ENCODE data around the gene CYP46A1.
A peak's percentile ranks its signal among the peaks of the same experiment; 100 is the strongest.

CYP46A1 gene

DNA sequence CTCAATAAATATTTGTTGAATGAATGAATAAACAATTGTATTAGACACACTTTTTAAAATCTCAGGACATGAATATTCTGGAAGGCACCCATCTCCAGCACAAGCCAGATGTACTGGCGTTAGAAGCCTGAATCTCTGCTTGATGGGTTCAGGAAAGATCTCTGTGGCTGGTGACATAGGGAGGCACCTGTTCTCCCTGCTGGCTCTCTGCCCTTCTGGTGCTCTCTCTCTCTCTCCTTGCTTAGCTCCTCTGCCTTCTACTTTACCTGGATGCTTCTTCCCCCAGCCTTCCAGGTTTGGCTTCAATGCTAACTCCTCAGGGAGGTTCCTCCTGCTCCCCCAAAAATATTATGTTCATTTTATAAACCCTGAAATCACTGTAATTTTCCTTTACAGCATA is 1.5 kb downstream of the CYP46A1 start:
- Mint-ChIP-seq H3K36me3 (ENCODE audit: low read depth) (no peaks in the 10 kb centered on the region), H3K27me3 (ENCODE audit: low read depth) (peaks cover 49% of the 10 kb centered on the region), H3K9me3 (no peaks in the 10 kb centered on the region), H3K4me1 (peaks cover 12% of the 10 kb centered on the region), H3K4me3 (peak overlapping the region; percentile 79 to 84 (median 84)), H3K27ac (no peak overlapping the region)
- TF ChIP-seq, protein P1, sequence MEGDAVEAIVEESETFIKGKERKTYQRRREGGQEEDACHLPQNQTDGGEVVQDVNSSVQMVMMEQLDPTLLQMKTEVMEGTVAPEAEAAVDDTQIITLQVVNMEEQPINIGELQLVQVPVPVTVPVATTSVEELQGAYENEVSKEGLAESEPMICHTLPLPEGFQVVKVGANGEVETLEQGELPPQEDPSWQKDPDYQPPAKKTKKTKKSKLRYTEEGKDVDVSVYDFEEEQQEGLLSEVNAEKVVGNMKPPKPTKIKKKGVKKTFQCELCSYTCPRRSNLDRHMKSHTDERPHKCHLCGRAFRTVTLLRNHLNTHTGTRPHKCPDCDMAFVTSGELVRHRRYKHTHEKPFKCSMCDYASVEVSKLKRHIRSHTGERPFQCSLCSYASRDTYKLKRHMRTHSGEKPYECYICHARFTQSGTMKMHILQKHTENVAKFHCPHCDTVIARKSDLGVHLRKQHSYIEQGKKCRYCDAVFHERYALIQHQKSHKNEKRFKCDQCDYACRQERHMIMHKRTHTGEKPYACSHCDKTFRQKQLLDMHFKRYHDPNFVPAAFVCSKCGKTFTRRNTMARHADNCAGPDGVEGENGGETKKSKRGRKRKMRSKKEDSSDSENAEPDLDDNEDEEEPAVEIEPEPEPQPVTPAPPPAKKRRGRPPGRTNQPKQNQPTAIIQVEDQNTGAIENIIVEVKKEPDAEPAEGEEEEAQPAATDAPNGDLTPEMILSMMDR (IDR thresholded peaks at IDR 0.05; ENCODE audit: unreplicated experiment in 3 of 3), result no peak

DNA sequence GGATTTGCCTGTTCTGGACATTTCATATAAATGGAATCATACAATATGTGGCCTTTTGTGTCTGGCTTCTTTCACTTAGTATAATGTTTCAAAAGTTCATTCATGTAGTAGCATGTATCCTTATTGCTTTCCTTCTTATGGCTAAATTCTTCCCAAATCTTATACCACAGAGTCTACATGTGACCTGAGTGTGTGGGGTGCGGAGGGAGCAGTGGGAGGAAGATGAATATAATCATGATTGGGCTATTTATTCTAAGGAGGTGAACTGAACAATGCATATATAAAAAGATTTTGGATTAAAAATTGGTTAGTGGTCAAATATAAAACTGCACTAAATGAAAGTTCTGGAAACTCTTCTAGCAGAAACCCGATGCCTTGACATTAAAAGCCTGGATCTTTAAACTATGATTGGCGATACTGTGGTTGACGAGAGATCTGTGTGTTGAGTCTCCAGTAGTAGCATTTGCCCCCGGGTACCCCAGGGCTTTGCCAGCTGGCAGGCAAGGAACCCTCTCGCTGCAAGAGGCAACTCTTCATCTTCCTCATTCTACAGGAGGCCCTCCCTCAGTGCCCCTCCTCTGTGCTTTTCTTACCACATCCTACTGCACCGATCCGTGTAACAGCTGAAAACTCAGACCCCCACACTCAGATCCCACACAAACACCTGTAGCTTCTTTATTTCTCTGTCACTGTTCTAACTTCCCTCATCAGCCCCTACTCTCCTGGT is 2.6 kb downstream of the CYP46A1 start:
- H3K36me3 Mint-ChIP-seq (ENCODE audit: low read depth), result no peaks in the 10 kb centered on the region
- peak overlapping the region; percentile 15 to 78 (median 73) for H3K4me3 Mint-ChIP-seq
- peaks cover 12% of the 10 kb centered on the region for H3K4me1 Mint-ChIP-seq
- H3K9me3 Mint-ChIP-seq, result no peaks in the 10 kb centered on the region
- H3K27me3 Mint-ChIP-seq (ENCODE audit: low read depth), result peaks cover 49% of the 10 kb centered on the region
- TF ChIP-seq, protein P1 (IDR thresholded peaks at IDR 0.05; ENCODE audit: unreplicated experiment in 3 of 3), result no peak
- no peak overlapping the region for H3K27ac Mint-ChIP-seq

DNA sequence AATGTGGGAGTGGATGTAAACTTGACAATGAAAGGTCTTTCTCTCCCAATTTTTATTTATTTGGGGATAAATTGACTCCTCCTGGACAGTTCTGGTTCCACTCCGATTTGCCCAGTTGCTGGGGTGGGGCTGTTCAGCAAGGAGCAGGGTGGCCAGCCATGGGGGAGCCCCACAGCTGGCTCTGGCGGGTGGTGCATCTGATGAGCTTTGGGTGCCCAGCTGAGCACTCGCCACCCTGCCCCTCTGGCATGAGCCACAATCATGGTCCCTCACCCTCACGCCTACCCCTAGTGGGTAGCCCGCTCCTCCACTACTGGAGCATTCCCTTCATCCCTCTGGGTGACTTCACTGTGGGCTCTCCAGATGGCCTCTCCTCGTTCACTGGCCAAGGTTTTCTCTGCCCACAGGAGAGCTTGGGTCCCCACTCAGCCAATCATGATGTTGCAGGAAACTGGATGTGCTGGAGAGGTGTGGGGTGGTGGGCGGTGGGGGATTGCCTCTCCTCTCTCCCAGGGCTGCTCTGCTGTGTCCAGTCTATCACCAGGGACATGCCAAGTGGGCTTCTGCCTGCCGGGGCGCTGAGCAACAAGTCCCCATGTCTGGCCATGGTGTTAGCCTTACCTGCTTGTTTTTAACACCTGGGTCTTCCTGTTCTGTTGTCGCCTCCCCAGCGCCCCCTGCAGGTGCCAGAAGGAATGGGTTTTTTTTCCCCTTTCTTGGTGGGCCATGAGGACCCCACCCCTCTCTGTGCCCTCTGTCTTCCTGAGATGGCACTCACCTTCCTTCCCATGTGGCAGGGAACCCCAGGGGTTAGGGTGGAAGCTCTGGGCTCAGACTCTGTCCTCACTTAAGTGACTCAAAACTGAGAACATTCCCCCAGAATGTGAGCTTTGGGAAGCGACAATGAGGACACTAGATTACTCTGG is 3.4 kb downstream of the CYP46A1 start:
- Mint-ChIP-seq H3K9me3 (no peaks in the 10 kb centered on the region), H3K36me3 (ENCODE audit: low read depth) (no peaks in the 10 kb centered on the region), H3K27me3 (ENCODE audit: low read depth) (peaks cover 49% of the 10 kb centered on the region), H3K4me3 (peak overlapping the region in 2 of 3 experiments; percentile 28 to 65), H3K27ac (no peak overlapping the region), H3K4me1 (peaks cover 12% of the 10 kb centered on the region)
- TF ChIP-seq, protein P1 (IDR thresholded peaks at IDR 0.05; ENCODE audit: unreplicated experiment in 3 of 3), result peak; percentile 36 to 60 (median 59)

DNA sequence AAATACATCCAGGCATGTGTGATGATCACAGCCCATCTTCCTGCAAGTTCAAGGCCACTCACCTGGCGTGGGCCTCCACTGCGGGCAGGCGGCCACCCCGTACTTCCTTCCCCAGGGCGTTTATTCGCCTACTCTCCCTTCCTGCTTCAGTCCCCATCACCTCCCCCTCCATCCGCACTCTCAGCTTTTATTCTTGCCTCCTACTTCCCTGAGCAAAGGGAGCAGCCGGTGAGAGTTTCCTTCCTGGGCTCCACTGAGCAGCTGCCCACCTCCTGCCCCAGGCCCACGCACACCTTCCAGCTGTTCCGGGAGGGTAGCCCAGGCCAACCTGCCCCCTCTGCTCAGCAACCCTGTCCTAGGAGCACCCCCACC is 4.1 kb downstream of the CYP46A1 start:
- Mint-ChIP-seq H3K27me3 (ENCODE audit: low read depth) (peaks cover 49% of the 10 kb centered on the region), H3K9me3 (no peaks in the 10 kb centered on the region), H3K36me3 (ENCODE audit: low read depth) (no peaks in the 10 kb centered on the region), H3K27ac (no peak overlapping the region), H3K4me3 (no peak overlapping the region), H3K4me1 (peaks cover 12% of the 10 kb centered on the region)
- TF ChIP-seq, protein P1 (IDR thresholded peaks at IDR 0.05; ENCODE audit: unreplicated experiment in 3 of 3), result no peak

DNA sequence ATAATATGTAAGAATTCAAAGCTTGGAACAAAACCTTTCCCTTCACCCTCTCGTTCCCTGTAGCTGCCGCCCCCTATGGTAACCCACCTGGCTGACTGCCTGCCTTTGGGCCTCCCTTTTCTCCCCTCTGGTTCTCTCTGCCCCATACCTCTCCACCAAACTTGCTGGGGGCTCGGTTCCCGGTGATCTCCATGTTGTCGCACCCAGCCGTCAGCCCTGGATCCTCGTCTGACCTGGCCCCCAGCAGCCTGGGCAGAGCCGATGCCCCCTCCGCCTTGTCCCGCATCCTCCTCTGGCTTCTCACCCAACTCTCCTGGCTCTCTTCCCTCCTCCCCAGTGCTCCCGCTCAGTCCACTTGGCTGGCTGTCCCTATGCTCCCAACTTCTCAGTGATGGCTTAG is 4.5 kb downstream of the CYP46A1 start:
- Mint-ChIP-seq H3K27ac (peak overlapping the region in 1 of 3 experiments; percentile 18), H3K4me1 (peaks cover 12% of the 10 kb centered on the region), H3K9me3 (no peaks in the 10 kb centered on the region), H3K27me3 (ENCODE audit: low read depth) (peaks cover 49% of the 10 kb centered on the region), H3K36me3 (ENCODE audit: low read depth) (no peaks in the 10 kb centered on the region), H3K4me3 (peak overlapping the region in 1 of 3 experiments; percentile 2)
- TF ChIP-seq, protein P1 (IDR thresholded peaks at IDR 0.05; ENCODE audit: unreplicated experiment in 3 of 3), result no peak

Data from nephron (organoid).